Vagina (tissue), 2 donors: ENCODE results near the gene STK16. TPM values are rescaled to one million over a fixed set of nuclear protein-coding genes. Genes with fewer than 3 reads are reported as not detected.

Experiments
- DNase-seq, 2 donors: peaks; one replicate each; pipeline ENCODE4 v3.0.0-alpha.2; 2017; ENCODE audit errors: extremely low spot score in 2 of 2
- H3K27ac ChIP-seq: fragments of 200-600 bp; sonication (generic); one replicate; pipeline ENCODE4 v1.5.1; 2019
- H3K27me3 ChIP-seq: fragments of 200-600 bp; sonication (generic); one replicate; pipeline ENCODE4 v1.5.1; 2019
- H3K36me3 ChIP-seq, 2 donors: fragments of 200-600 bp; sonication (generic); one replicate each; pipeline ENCODE4 v1.5.1; 2017 to 2019
- H3K4me1 ChIP-seq: fragments of 200-600 bp; sonication (generic); one replicate; pipeline ENCODE4 v1.5.1; 2019
- H3K4me3 ChIP-seq, 2 donors: fragments of 200-600 bp; sonication (generic); 1 replicate in 1 of 2; 2 replicates in 1 of 2; pipeline ENCODE4 v1.5.1; 2016 to 2019
- H3K9me3 ChIP-seq: fragments of 200-600 bp; sonication (generic); one replicate; pipeline ENCODE4 v1.5.1; 2019
- POLR2A ChIP-seq, 2 donors: fragments of 450-650 bp; IDR thresholded peaks; one replicate each; pipeline ENCODE4 v1.6.1; 2017; ENCODE audit warnings: antibody characterized with exemption in 2 of 2, mild to moderate bottlenecking in 2 of 2, moderate library complexity in 2 of 2
- POLR2AphosphoS5 ChIP-seq, 2 donors: sonication (generic); formaldehyde crosslinking; IDR thresholded peaks; one replicate each; pipeline ENCODE4 v1.9.0; 2017; ENCODE audit warnings: antibody characterized with exemption in 2 of 2, mild to moderate bottlenecking in 2 of 2, low read depth in 1 of 2; ENCODE audit not compliant: insufficient read depth in 1 of 2
- intact Hi-C: fragments of 100-400 bp; cut with DNase I; formaldehyde crosslinking; loops from one replicate; pipeline ENCODE4 v1.15.1; 2023
- total RNA-seq: library from RNA; depleted of rRNA; stranded (reverse); fragments of >200 nt; gene quantifications from one replicate; pipeline ENCODE4 v1.2.3, GENCODE V29; 2016
- TF ChIP-seq, protein P1 (sequence below), 3 experiments: fragments of 450-650 bp in 2 of 3; fragments of 200-600 bp in 1 of 3; sonication (generic) in 1 of 3; IDR thresholded peaks; one replicate each; pipeline ENCODE4 v1.5.1; 2017 to 2019; ENCODE audit warnings: antibody characterized with exemption in 3 of 3, mild to moderate bottlenecking in 2 of 3, moderate library complexity in 2 of 3

The STK16 gene
- total RNA-seq, 1 donor from 2014 or later = 12.8 TPM

GRCh38 chr2:219252084-219252483 lies 6.8 kb downstream of the STK16 start:
- no peak for TF ChIP-seq POLR2A (IDR thresholded peaks at IDR 0.05)
- no peak for TF ChIP-seq POLR2AphosphoS5 (IDR thresholded peaks at IDR 0.05; ENCODE audit: insufficient read depth in 1 of 2, low read depth in 1 of 2)
- TF ChIP-seq, protein P1, sequence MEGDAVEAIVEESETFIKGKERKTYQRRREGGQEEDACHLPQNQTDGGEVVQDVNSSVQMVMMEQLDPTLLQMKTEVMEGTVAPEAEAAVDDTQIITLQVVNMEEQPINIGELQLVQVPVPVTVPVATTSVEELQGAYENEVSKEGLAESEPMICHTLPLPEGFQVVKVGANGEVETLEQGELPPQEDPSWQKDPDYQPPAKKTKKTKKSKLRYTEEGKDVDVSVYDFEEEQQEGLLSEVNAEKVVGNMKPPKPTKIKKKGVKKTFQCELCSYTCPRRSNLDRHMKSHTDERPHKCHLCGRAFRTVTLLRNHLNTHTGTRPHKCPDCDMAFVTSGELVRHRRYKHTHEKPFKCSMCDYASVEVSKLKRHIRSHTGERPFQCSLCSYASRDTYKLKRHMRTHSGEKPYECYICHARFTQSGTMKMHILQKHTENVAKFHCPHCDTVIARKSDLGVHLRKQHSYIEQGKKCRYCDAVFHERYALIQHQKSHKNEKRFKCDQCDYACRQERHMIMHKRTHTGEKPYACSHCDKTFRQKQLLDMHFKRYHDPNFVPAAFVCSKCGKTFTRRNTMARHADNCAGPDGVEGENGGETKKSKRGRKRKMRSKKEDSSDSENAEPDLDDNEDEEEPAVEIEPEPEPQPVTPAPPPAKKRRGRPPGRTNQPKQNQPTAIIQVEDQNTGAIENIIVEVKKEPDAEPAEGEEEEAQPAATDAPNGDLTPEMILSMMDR (IDR thresholded peaks at IDR 0.05) = no peak

DNA sequence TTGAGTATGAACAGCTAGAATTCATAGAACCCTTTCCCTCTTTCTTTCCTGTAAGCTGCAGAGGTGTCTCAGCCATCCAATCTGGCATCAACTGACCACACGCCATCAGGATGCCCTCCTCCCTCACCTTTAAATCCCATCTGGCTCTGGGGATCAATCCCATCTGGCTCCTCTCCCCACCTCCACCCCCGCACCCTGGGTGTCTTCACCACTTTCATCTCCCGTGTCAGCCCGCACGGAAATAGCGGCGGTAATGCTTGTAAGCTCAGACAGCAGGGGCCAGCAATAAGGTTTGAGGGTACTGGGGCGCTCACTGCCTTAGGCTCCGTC lies 7.3 kb downstream of the STK16 start:
- Histone ChIP-seq H3K9me3 (no peaks in the 10 kb centered on the region), H3K27me3 (no peaks in the 10 kb centered on the region), H3K36me3 (peaks cover 0 to 14% of the 10 kb centered on the region in 2 donors), H3K4me3 (peak overlapping the region; percentile 69 to 82), H3K4me1 (peaks cover 71% of the 10 kb centered on the region), H3K27ac (peak overlapping the region; percentile 81)
- intact Hi-C loops = no loop called here
- TF ChIP-seq, protein P1 (IDR thresholded peaks at IDR 0.05) = no peak
- TF ChIP-seq POLR2A (IDR thresholded peaks at IDR 0.05) (no peak), POLR2AphosphoS5 (IDR thresholded peaks at IDR 0.05; ENCODE audit: insufficient read depth in 1 of 2, low read depth in 1 of 2) (no peak)
- no peak for DNase-seq

More at GRCh38 chr2:219252084-219252483, 6.8 kb downstream of the STK16 start:
- Histone ChIP-seq H3K4me3 (peak overlapping the region; percentile 69 to 82), H3K4me1 (peaks cover 75% of the 10 kb centered on the region), H3K36me3 (peaks cover 0 to 14% of the 10 kb centered on the region in 2 donors), H3K9me3 (no peaks in the 10 kb centered on the region), H3K27ac (peak overlapping the region; percentile 81), H3K27me3 (no peaks in the 10 kb centered on the region)
- no peak for DNase-seq
- intact Hi-C loops = no loop called here

GRCh38 chr2:219252900-219253752 lies 7.8 kb downstream of the STK16 start, which contains the start of gene TUBA4B:
Gene TUBA4B, plus strand, starts transcription at chr2:219253243. Its CDS starts 165 bp downstream, at chr2:219253408.
- intact Hi-C loops = no loop called here
- H3K4me3 ChIP-seq = peak within 1 kb of the TSS; percentile 69 to 82
- H3K36me3 ChIP-seq = peaks cover 0 to 14% of the 10 kb centered on the region in 2 donors
- no peak for DNase-seq
- peak within 1 kb of the TSS; percentile 81 for H3K27ac ChIP-seq
- TF ChIP-seq, protein P1 (IDR thresholded peaks at IDR 0.05) = no peak
- TF ChIP-seq POLR2A (IDR thresholded peaks at IDR 0.05) = no peak
- TF ChIP-seq POLR2AphosphoS5 (IDR thresholded peaks at IDR 0.05; ENCODE audit: insufficient read depth in 1 of 2, low read depth in 1 of 2) = no peak
- no peaks in the 10 kb centered on the region for H3K27me3 ChIP-seq
- H3K4me1 ChIP-seq = peaks cover 66% of the 10 kb centered on the region
- H3K9me3 ChIP-seq = no peaks in the 10 kb centered on the region

- Histone ChIP-seq H3K4me1 (peaks cover 57% of the 10 kb centered on the region), H3K36me3 (peaks cover 0 to 14% of the 10 kb centered on the region in 2 donors), H3K27ac (peak within 1 kb of the TSS; percentile 81), H3K4me3 (peak within 1 kb of the TSS; percentile 69 to 82), H3K27me3 (no peaks in the 10 kb centered on the region), H3K9me3 (no peaks in the 10 kb centered on the region)
- TF ChIP-seq POLR2AphosphoS5 (IDR thresholded peaks at IDR 0.05; ENCODE audit: insufficient read depth in 1 of 2, low read depth in 1 of 2) (peak; percentile 44 to 99), POLR2A (IDR thresholded peaks at IDR 0.05) (peak in 1 of 2 donors; percentile 95)
- TF ChIP-seq, protein P1 (IDR thresholded peaks at IDR 0.05) = peak in 2 of 3 experiments; percentile 9
- DNase-seq = no peak
- intact Hi-C loops = no loop called here
These were observed 8.7 kb downstream of the STK16 start, which contains the start of gene TUBA4A for GRCh38 chr2:219253753-219254589. Gene TUBA4A, minus strand, starts transcription at chr2:219253918. Its CDS starts 60 bp downstream, at chr2:219253858.
